GM12891 (cell line): ENCODE results near the gene LAYN.

Source experiments
- POLR2A ChIP-seq: IDR thresholded peaks from 2 replicates; pipeline ENCODE4 v1.6.1; 2011; ENCODE audit warnings: low read depth, low read length, control low read depth
- POLR2AphosphoS5 ChIP-seq: IDR thresholded peaks from 2 replicates; pipeline ENCODE4 v1.6.1; 2011; ENCODE audit warnings: low read depth, low read length, control low read depth
- SPI1 ChIP-seq: IDR thresholded peaks from 2 replicates; pipeline ENCODE4 v1.6.1; 2011; ENCODE audit warnings: low read depth, low read length, control low read depth

DNA sequence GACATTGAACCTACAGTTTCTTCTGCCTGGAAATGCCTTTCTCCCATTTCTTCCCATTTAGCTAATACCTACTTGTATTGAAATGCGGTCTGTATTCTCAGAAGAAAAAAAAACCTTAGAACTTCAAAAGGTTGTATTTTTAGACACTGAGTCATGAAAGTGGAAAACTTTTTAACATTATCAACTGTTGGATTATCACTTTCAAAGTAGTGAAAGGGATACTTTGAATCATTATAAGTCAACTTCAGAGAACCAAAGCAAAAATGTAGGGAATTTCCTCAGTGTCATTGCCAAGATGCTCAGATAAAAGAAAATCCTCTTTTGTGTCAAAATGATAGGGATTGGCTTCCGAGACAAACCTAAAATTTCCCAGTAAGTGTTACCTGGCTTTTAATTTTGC, 19.4 kb upstream of the LAYN start:
- TF ChIP-seq POLR2A = no peak
- TF ChIP-seq POLR2AphosphoS5 = no peak
- TF ChIP-seq SPI1 = no peak
